Retinal pigment epithelial cell (primary cell): ENCODE results near the gene FAM9B.

Source experiments
- DNase-seq: peaks from one replicate; pipeline ENCODE4 v3.0.0-alpha.2; 2010; ENCODE audit warnings: low read depth
- H3K4me3 ChIP-seq: 2 replicates; pipeline ENCODE4 v1.5.1; 2011; ENCODE audit warnings: mild to moderate bottlenecking, low read length, control low read depth, moderate library complexity
- CTCF ChIP-seq: conservative IDR thresholded peaks from 2 replicates; pipeline ENCODE4 v1.5.1; 2011; ENCODE audit warnings: low read depth, low read length, control low read depth, inconsistent platforms

FAM9B gene

GRCh38 chrX:9062641-9063040 lies 28.7 kb upstream of the FAM9B start:
- no peak for TF ChIP-seq CTCF
- DNase-seq: no peak
- H3K4me3 ChIP-seq: no peak overlapping the region

- no peak overlapping the region for H3K4me3 ChIP-seq
- no peak for TF ChIP-seq CTCF
- no peak for DNase-seq
Observed at GRCh38 chrX:9055354-9055753, 21.4 kb upstream of the FAM9B start.

- TF ChIP-seq CTCF: no peak
- no peak overlapping the region for H3K4me3 ChIP-seq
- no peak for DNase-seq
Observed at GRCh38 chrX:9052081-9052480, 18.2 kb upstream of the FAM9B start.

- TF ChIP-seq CTCF: no peak
- DNase-seq: no peak
- H3K4me3 ChIP-seq: no peak overlapping the region
Observed at GRCh38 chrX:9050331-9050730, 16.4 kb upstream of the FAM9B start.

- H3K4me3 ChIP-seq: no peak overlapping the region
- no peak for TF ChIP-seq CTCF
- no peak for DNase-seq
Observed at GRCh38 chrX:9048801-9049200, 14.9 kb upstream of the FAM9B start.

GRCh38 chrX:9038244-9038643 lies 4.3 kb upstream of the FAM9B start:
- no peak for TF ChIP-seq CTCF
- no peak overlapping the region for H3K4me3 ChIP-seq
- no peak for DNase-seq

GRCh38 chrX:9037296-9037695 lies 3.4 kb upstream of the FAM9B start:
- TF ChIP-seq CTCF: no peak

More at GRCh38 chrX:9037296-9037695, 3.4 kb upstream of the FAM9B start:
- DNase-seq: no peak
- no peak overlapping the region for H3K4me3 ChIP-seq
